Lower leg skin (tissue), 4 donors: Measurements from ENCODE around the gene PPP1R26. TPM values are rescaled to one million over a fixed set of nuclear protein-coding genes. Genes with fewer than 3 reads are reported as not detected.
A peak's percentile ranks its signal among the peaks of the same experiment; 100 is the strongest.

Experiments used
- DNase-seq, 2 donors: peaks; one replicate each; pipeline ENCODE4 v3.0.0-alpha.2; 2019; ENCODE audit warnings: low spot score in 2 of 2
- H3K4me3 ChIP-seq: fragments of 200-600 bp; sonication (generic); 2 replicates; pipeline ENCODE4 v1.5.1; 2017; ENCODE audit warnings: mild to moderate bottlenecking, low read depth; ENCODE audit not compliant: poor library complexity, severe bottlenecking
- CTCF ChIP-seq, 3 donors: fragments of 450-650 bp; IDR thresholded peaks; one replicate each; pipeline ENCODE4 v1.5.1; 2016; ENCODE audit warnings: antibody characterized with exemption in 3 of 3, mild to moderate bottlenecking in 3 of 3, moderate library complexity in 2 of 3
- POLR2A ChIP-seq, 2 donors: fragments of 450-650 bp; IDR thresholded peaks; one replicate each; pipeline ENCODE4 v1.6.1; 2016 to 2017; ENCODE audit warnings: antibody characterized with exemption in 2 of 2, mild to moderate bottlenecking in 1 of 2, moderate library complexity in 1 of 2
- WGBS, 2 donors: methylation state at CpG; one replicate each; pipeline ENCODE4 v1.1.5; 2018; 5-methylcytosine and 5-hydroxymethylcytosine counted together
- intact Hi-C: fragments of 100-400 bp; cut with DNase I; formaldehyde crosslinking; loops from one replicate; pipeline ENCODE4 v1.15.0; 2023; ENCODE audit warnings: low total_unique reads
- total RNA-seq, 4 donors: library from RNA; depleted of rRNA; stranded (reverse); fragments of >200 nt; gene quantifications; one replicate each; pipeline ENCODE4 v1.1.0, GENCODE V29; 2016

PPP1R26 gene
- total RNA-seq, 4 donors from 2014 or later, result 8.4 to 11.5 (median 9.2) TPM

DNA sequence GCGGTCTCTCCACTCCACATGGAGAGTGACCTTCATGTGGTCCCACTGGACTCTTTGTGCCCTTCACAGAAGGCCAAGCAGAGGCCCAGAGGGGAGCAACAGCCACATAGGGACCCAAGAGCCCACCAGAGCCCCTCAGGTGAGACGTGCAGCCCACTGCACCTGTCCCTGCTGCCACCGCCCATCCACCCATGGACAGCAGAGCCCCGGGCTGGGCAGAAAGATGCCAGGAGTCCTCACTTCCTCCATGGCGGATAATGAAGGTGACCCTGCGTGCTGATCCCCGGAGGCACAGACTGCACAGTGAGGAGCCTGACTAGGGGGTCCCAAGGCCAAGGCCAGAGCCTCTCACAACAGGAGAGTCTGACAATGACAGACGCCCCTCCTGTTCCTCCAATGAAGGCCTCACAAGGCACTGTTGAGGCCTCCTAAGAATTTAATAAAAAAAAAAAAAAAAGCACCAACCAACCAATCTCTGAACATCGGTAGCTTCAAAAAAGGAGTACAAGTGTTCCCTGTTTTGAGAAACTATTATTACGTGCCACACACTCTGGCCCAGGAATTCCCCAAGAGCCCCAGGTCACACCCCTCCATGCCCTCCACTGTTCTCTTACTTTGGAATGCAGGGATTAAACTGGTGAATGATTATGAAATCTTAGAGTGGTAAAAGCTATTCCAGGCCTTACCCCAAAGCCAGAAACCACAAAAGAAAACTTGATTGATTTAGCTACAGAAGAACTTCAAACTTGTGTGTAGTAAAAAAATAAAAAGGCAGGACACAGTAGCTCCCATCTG lies 2.8 kb upstream of the PPP1R26 start:
- no peak for DNase-seq
- no peak overlapping the region for H3K4me3 ChIP-seq
- WGBS, 2 donors, result 83 to 88% methylated on average over 10 of the region's 10 CpGs
- no peak for TF ChIP-seq CTCF (IDR thresholded peaks at IDR 0.05)
- no peak for TF ChIP-seq POLR2A (IDR thresholded peaks at IDR 0.05)
- intact Hi-C loops, result no loop called here

GRCh38 chr9:135478191-135478590 lies 1.4 kb upstream of the PPP1R26 start:
- no peak for TF ChIP-seq CTCF (IDR thresholded peaks at IDR 0.05)
- TF ChIP-seq POLR2A (IDR thresholded peaks at IDR 0.05), result no peak
- no peak overlapping the region for H3K4me3 ChIP-seq
- no peak for DNase-seq
- WGBS, 2 donors, result 43 to 46% methylated on average over 10 of the region's 10 CpGs
- intact Hi-C loops, result no loop called here

DNA sequence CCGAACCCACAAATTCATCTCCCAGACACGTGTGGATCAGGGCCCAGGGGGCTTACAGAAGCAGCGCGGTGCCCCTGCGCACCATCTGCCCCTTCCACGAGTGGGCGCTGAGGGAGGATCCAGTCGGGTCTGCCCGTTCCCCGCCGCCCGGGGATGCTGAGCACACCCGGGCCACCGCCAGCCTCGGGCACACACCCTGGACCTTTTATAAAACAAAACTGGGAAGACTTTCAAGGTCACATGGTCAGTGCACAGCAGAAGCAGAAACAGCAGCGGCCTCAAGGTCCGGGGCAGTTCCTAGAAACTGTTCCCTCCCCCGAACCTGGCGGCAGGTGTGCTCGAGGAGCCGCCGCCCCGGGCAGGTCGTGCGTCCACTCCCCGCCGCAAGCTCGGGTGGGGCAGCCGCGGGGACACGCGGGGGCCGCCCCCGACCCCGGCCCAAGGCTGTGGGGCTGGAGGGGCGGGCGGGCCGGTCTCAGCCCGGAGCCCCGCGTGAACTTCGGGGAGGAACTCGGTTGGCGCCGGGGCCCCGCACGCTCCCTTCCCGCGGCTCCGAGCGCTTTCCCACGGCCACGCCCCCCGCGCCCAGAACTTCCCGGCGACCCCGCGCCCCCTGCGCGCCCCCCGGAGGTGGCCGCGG lies 633 bp upstream of the PPP1R26 start:
- intact Hi-C loops, result no loop called here
- no peak for DNase-seq
- no peak for TF ChIP-seq POLR2A (IDR thresholded peaks at IDR 0.05)
- TF ChIP-seq CTCF (IDR thresholded peaks at IDR 0.05), result no peak
- WGBS, 2 donors, result 2% methylated on average over 23 to 35 of the region's 64 CpGs
- peak overlapping the region; percentile 21 for H3K4me3 ChIP-seq

DNA sequence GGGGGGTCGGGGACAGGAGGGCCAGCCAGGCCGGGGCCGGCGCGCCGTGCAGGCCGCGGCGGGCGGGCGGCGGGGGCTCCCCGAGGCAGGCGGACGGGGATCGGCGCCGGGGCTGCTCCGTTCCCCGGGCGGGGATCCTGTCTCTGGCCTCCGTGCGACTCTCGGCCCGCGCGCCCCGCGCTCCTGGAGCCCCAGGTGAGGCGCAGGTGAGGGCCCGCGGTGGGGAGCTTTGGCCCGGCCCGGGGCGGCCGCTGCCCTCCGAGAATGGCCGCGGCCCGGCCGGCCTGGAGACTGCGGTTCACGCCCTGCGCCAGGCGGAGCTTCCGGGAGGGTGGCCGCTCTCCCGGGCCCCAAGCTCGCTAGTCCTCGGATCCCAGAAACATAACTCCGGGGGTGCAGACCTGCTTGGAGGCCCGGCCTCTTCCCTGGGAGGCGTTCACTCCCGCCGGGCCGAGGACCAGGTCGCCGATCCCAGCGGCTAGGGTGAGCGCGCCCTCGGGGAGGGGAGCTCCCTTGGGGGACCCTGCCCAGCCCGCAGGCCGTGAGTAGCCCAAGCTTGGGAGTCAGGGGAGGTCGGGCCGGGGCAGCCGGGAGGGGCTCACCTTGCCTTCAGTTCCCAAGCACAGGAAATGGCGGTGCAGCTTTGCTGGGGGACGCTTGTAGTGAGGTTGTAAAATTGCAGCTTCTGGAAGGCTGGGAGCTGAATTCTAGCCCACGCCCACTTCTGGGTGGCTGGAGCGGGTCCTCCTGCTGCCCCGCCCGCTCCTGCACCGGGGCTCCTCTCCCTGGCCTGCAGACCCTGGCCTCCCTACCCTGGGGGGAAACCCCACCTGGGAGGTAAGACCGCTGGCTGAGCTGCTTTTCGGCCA lies 723 bp downstream of the PPP1R26 start:
- DNase-seq, result no peak
- WGBS, 2 donors, result 1 to 3% methylated on average over 12 to 43 of the region's 76 CpGs
- intact Hi-C loops, result no loop called here
- H3K4me3 ChIP-seq, result peak overlapping the region; percentile 57
- TF ChIP-seq CTCF (IDR thresholded peaks at IDR 0.05) (no peak), POLR2A (IDR thresholded peaks at IDR 0.05) (no peak)

DNA sequence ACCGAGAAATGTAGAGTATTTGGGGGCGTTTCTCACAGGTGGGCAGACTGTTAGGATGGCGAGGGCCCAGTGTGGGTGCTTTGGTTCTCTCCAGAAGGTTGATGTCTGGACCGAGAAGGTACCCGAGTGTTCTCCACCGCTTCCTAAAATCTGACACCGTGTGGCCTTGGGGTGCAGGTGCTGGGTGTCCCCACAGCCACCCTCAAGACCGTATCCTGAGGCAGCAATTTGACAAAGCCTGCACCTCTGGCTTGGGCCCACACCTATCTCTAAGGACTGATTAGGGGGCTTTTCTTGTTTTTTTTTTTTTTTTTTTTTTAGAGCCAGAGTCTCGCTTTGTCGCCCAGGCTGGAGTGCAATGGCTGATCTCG lies 1.3 kb downstream of the PPP1R26 start:
- DNase-seq, result no peak
- no peak for TF ChIP-seq POLR2A (IDR thresholded peaks at IDR 0.05)
- no peak for TF ChIP-seq CTCF (IDR thresholded peaks at IDR 0.05)
- no peak overlapping the region for H3K4me3 ChIP-seq
- 43% methylated on average over 11 of the region's 11 CpGs for WGBS, 2 donors
- intact Hi-C loops, result no loop called here
